GM23338 (cell line): ENCODE measurements around the gene CENPS. TPM values are rescaled to one million over a fixed set of nuclear protein-coding genes. Genes with fewer than 3 reads are reported as not detected.
A peak's percentile ranks its signal among the peaks of the same experiment; 100 is the strongest.

Experiments
- CREB1 ChIP-seq: fragments of 250-450 bp; sonication (Bioruptor Pico); IDR thresholded peaks from 2 replicates; pipeline ENCODE4 v1.5.0; 2020; ENCODE audit warnings: low read depth, mild to moderate bottlenecking, moderate library complexity
- ETS1 ChIP-seq: IDR thresholded peaks from 2 replicates; pipeline ENCODE4 v1.6.1; 2016; ENCODE audit warnings: antibody characterized with exemption
- ZNF462 ChIP-seq: fragments of 250-450 bp; sonication (Bioruptor Pico); IDR thresholded peaks from 2 replicates; pipeline ENCODE4 v1.5.0; 2020; ENCODE audit warnings: mild to moderate bottlenecking, moderate library complexity
- polyA plus RNA-seq: library from polyadenylated mRNA; unstranded; fragments of >200 nt; fragmentation: Nextera tagmentation; extraction: Ambion mirVana; gene quantifications from 2 replicates; pipeline ENCODE4 v1.2.1, GENCODE V29; 2016
- total RNA-seq: library from RNA; depleted of rRNA; stranded (reverse); fragments of >200 nt; shearing (Covaris generic); gene quantifications from 2 replicates; pipeline ENCODE4 v1.2.3, GENCODE V29; 2014
- TF ChIP-seq, protein P1 (sequence below), 2 experiments: fragments of 200-600 bp in 1 of 2; sonication (generic) in 1 of 2; conservative IDR thresholded peaks; 2 replicates each; pipeline versions ENCODE4 v1.5.1 to v1.6.1; 2016 to 2017; ENCODE audit warnings: antibody characterized with exemption in 2 of 2, low read depth in 2 of 2, mild to moderate bottlenecking in 2 of 2, moderate library complexity in 1 of 2

CENPS gene
- total and polyA plus RNA-seq, 2 experiments from 2014 or later = 4.7 to 31.3 TPM

DNA sequence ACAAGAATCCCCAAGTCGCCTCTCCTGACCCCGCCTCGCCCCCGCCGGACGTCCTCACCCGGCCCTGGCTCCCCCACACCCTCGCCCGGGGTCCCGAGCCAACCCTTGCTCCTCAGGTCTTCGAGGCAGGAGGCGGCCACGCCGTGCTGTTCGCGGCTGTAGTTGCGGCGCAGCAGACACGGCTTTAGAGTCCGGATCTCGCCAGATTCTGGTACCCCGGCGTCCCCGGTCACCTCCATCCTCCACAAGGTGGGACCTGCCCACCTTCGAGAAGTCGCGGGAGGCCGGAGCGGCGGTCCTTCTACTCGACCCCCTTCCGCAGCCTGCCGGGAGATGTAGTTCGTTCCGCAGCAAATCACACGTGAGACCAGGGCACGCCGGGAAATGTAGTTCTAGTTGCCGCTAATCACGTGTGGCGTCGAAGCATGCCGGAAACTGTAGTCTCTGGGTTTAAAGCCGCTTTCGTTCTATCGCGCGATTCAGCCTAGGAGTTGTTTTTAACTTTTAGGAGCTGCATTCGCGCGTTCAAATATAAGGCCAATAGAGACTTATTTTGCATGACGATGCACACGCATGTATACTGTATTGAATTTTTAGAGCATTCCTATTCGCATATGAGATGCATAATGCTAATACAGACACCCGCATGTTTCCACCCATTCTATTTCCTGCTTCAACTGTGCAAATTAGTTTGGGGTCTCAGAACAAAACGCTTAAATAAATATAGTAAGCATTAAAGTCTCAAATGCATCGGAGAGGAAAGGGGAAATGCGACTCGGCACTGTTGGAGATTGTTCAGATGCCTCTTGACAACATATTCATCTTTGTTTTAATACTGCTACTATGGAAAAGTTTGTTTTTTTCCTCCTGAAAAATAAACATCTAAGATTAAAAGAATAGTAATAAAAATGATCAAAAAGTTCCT lies 42.2 kb downstream of the CENPS start, which contains the start of gene DFFA (continued):
- no peak for TF ChIP-seq ZNF462 (CRISPR knock-in tag)
- TF ChIP-seq CREB1 (CRISPR knock-in tag) = peak; percentile 69
- TF ChIP-seq, protein P1, sequence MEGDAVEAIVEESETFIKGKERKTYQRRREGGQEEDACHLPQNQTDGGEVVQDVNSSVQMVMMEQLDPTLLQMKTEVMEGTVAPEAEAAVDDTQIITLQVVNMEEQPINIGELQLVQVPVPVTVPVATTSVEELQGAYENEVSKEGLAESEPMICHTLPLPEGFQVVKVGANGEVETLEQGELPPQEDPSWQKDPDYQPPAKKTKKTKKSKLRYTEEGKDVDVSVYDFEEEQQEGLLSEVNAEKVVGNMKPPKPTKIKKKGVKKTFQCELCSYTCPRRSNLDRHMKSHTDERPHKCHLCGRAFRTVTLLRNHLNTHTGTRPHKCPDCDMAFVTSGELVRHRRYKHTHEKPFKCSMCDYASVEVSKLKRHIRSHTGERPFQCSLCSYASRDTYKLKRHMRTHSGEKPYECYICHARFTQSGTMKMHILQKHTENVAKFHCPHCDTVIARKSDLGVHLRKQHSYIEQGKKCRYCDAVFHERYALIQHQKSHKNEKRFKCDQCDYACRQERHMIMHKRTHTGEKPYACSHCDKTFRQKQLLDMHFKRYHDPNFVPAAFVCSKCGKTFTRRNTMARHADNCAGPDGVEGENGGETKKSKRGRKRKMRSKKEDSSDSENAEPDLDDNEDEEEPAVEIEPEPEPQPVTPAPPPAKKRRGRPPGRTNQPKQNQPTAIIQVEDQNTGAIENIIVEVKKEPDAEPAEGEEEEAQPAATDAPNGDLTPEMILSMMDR (conservative IDR thresholded peaks at IDR 0.05; ENCODE audit: low read depth in 2 of 2) = peak in 1 of 2 experiments; percentile 8; a peak in 1 of 4 replicates
- peak; percentile 100 for TF ChIP-seq ETS1
